ENCODE measurements around the gene RBCK1. TPM values are rescaled to one million over a fixed set of nuclear protein-coding genes. Genes with fewer than 3 reads are reported as not detected.
"Not testable (repeated sequence)": the region's sequence is repeated elsewhere in the genome, so short reads cannot be mapped to it uniquely, and the experiment has no call there.

RBCK1 gene
- total RNA-seq, 2 donors from 2014 or later: 134 to 169 TPM

- Histone ChIP-seq H3K9ac (ENCODE audit: low read depth in 2 of 2, low read length in 2 of 2) (no peak overlapping the region), H3K4me3 (no peak overlapping the region), H3K4me1 (no peaks in the 10 kb centered on the region), H3K36me3 (peaks cover 13% of the 10 kb centered on the region), H3K27ac (no peak overlapping the region), H3K9me3 (no peaks in the 10 kb centered on the region), H3K27me3 (no peaks in the 10 kb centered on the region)
- intact Hi-C loops (cut with DNase I): no loop called here
- no peak for DNase-seq
- TF ChIP-seq, protein P1, sequence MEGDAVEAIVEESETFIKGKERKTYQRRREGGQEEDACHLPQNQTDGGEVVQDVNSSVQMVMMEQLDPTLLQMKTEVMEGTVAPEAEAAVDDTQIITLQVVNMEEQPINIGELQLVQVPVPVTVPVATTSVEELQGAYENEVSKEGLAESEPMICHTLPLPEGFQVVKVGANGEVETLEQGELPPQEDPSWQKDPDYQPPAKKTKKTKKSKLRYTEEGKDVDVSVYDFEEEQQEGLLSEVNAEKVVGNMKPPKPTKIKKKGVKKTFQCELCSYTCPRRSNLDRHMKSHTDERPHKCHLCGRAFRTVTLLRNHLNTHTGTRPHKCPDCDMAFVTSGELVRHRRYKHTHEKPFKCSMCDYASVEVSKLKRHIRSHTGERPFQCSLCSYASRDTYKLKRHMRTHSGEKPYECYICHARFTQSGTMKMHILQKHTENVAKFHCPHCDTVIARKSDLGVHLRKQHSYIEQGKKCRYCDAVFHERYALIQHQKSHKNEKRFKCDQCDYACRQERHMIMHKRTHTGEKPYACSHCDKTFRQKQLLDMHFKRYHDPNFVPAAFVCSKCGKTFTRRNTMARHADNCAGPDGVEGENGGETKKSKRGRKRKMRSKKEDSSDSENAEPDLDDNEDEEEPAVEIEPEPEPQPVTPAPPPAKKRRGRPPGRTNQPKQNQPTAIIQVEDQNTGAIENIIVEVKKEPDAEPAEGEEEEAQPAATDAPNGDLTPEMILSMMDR (IDR thresholded peaks at IDR 0.05): no peak
Observed at GRCh38 chr20:391041-391711, 16.9 kb upstream of the RBCK1 start.

DNA sequence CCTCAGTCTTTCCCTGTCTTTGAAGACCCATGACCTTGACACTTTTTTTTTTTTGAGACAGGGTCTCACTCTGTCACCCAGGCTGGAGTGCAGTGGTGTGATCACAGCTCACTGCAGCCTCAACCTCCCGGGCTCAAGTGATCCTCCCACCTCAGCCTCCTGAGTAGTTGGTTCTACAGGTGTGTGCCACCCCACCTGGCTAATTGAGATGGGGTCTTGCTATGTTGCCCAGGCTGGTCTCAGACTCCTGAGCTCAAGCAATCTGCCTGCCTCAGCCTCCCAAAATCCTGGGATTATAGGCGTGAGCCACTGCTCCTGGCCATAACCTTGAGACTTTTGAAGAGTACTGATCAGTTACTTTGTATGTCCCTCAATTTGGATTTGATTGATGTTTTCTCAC is 14.8 kb upstream of the RBCK1 start:
- H3K9ac ChIP-seq (ENCODE audit: low read depth in 2 of 2, low read length in 2 of 2); intact Hi-C loops (cut with DNase I); H3K27ac ChIP-seq; H3K4me1 ChIP-seq; H3K4me3 ChIP-seq; H3K9me3 ChIP-seq; DNase-seq; H3K27me3 ChIP-seq: not testable (repeated sequence)
- peaks cover 18% of the 10 kb centered on the region for H3K36me3 ChIP-seq

GRCh38 chr20:396252-396618 is 11.9 kb upstream of the RBCK1 start:
- DNase-seq: no peak
- H3K9ac ChIP-seq (ENCODE audit: low read depth in 2 of 2, low read length in 2 of 2): no peak overlapping the region
- H3K27ac ChIP-seq: no peak overlapping the region
- no peaks in the 10 kb centered on the region for H3K27me3 ChIP-seq
- TF ChIP-seq, protein P1 (IDR thresholded peaks at IDR 0.05): no peak
- peaks cover 11% of the 10 kb centered on the region for H3K36me3 ChIP-seq
- no peaks in the 10 kb centered on the region for H3K4me1 ChIP-seq
- H3K9me3 ChIP-seq: no peaks in the 10 kb centered on the region
- H3K4me3 ChIP-seq: no peak overlapping the region
- intact Hi-C loops (cut with DNase I): no loop called here

DNA sequence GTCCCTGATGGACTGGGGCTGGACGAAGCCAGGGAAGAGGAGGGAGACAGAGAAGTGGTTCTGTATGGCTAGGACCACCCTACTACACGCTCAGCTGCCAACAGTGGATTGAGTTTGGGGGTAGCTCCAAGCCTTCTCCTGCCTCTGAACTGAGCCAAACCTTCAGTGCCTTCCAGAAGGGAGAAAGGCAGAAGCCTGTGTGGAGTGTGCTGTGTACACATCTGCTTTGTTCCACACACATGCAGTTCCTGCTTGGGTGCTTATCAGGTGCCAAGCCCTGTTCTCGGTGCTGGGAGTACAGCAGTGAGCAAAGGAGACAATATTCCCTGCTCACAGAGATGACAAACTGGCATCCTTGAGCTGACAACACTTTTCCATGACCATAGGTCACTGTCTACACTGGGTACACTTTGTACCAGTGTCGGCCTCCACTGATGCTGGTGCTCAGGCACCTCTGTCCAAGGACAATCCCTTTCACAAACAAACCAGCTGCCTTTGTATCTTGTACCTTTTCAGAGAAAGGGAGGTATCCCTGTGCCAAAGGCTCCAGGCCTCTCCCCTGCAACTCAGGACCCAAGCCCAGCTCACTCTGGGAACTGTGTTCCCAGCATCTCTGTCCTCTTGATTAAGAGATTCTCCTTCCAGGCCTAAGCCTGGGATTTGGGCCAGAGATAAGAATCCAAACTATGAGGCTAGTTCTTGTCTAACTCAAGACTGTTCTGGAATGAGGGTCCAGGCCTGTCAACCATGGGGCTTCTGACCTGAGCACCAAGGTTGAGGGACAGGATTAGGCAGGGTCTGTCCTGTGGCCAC is 11.3 kb upstream of the RBCK1 start:
- Histone ChIP-seq H3K27ac (no peak overlapping the region), H3K27me3 (no peaks in the 10 kb centered on the region)
- intact Hi-C loops (cut with DNase I): no loop called here

GRCh38 chr20:397432-398237 is 10.5 kb upstream of the RBCK1 start:
- H3K4me3 ChIP-seq: no peak overlapping the region
- intact Hi-C loops (cut with DNase I): no loop called here
- peaks cover 7% of the 10 kb centered on the region for H3K36me3 ChIP-seq
- DNase-seq: no peak
- H3K9me3 ChIP-seq: no peaks in the 10 kb centered on the region
- H3K27me3 ChIP-seq: no peaks in the 10 kb centered on the region
- no peak overlapping the region for H3K9ac ChIP-seq (ENCODE audit: low read depth in 2 of 2, low read length in 2 of 2)
- H3K27ac ChIP-seq: no peak overlapping the region
- H3K4me1 ChIP-seq: no peaks in the 10 kb centered on the region
- TF ChIP-seq, protein P1 (IDR thresholded peaks at IDR 0.05): no peak

More for the DNA sequence above, 11.3 kb upstream of the RBCK1 start:
- peaks cover 7% of the 10 kb centered on the region for H3K36me3 ChIP-seq
- TF ChIP-seq, protein P1 (IDR thresholded peaks at IDR 0.05): no peak
- H3K9me3 ChIP-seq: no peaks in the 10 kb centered on the region
- no peak overlapping the region for H3K4me3 ChIP-seq
- H3K9ac ChIP-seq (ENCODE audit: low read depth in 2 of 2, low read length in 2 of 2): no peak overlapping the region
- no peaks in the 10 kb centered on the region for H3K4me1 ChIP-seq
- no peak for DNase-seq

Measured in colonic mucosa (tissue), 4 donors.